HG02973 (cell line): ENCODE measurements around the gene ZNRF3.

ENCODE experiments used
- ATAC-seq: cut with Tn5 transposase; IDR thresholded peaks from one replicate; pipeline ENCODE4 v1.9.1; 2021; ENCODE audit warnings: moderate library complexity; ENCODE audit not compliant: unreplicated experiment

Gene ZNRF3

GRCh38 chr22:28950617-28951411 is 67.4 kb downstream of the ZNRF3 start:
- no peak for ATAC-seq

DNA sequence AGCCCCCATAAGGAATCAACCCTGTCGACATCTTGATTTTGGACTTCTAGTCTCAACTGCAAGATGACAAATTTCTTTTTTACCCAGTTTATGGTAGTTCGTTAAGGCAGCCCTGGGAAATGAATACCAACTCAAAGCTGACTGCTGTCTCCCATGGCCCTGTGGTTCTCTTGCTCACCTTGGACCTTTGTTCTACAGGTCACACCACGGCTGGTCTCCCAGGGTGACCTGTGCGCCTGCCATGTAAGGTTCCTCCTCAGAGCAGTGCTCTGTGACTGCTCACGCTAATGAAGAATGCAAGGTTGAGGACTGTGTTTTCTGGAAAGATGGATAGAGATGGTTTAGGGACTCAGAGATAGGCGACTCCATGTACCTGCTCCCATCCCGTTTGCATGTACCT is 68.2 kb downstream of the ZNRF3 start:
- no peak for ATAC-seq

DNA sequence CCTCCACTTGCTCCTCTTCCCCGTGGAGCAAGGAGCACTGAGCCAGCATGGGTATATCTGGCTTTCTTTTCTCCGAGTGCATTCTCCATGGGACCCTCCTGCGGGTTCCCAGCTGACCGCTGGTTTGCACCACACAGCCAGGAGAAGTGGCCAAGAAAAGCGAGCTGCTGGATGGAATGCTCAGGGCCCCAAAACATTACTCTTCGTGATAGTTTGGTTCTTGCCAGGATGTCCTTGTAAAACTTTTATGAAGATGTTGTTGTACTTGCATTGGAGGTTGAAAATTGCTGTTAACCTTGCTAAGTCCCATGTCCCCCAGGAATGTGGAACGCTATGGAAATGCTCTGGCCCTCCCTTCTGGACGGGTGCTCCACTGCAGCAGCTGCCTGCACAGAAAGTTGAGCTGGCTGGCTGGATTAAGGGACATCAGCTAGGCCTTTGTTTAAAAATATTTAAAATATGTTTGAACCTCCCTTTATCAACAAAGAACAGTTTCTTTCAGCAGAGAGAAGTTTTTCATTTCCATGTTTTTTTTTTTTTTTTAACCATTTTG is 68.7 kb downstream of the ZNRF3 start:
- no peak for ATAC-seq

GRCh38 chr22:28952857-28953256 is 69.5 kb downstream of the ZNRF3 start:
- ATAC-seq: no peak

GRCh38 chr22:28953403-28953802 is 70.0 kb downstream of the ZNRF3 start:
- no peak for ATAC-seq

DNA sequence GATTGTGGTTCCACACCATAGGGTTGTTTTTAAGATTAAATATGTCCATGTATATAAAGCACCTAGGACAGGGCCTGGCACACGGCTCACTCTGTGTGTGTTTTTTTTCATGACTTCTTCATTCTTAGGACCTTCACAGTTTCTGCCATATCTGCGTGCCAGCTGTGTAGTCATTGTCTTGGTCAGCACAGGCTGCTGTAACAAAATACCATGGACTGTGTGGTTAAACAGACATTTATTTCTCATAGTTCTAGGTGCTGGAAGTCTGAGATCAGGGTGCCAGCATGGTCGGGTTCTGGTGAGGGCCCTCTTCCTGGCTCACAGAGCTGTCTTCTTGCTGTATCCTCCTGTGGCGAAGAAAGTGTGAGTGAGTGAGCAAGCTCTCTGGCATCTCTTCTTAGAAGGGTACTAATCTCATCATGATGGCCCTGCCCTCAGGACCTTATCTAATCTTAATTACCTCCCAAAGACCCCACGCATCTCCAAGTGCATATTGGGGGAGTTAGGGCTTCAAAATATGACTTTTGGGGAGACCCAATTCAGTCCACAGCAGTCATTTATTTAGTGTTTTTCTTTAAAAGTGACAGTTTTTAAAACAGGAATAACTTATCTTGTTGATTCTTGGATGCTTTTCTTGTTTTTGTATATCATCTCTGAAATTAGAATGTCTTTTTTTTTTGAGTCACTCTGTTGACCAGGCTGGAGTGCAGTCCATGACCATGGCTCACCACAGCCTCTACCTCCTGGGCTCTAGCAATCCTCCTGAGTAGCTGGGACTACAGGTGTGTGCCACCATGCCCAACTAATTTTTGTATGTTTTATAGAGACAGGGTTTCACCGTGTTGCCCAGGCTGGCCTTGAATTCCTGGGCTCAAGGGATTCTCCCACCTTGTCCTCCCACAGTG is 70.9 kb downstream of the ZNRF3 start:
- no peak for ATAC-seq

- ATAC-seq: no peak
Measured at GRCh38 chr22:28955817-28956216, 72.4 kb downstream of the ZNRF3 start.

DNA sequence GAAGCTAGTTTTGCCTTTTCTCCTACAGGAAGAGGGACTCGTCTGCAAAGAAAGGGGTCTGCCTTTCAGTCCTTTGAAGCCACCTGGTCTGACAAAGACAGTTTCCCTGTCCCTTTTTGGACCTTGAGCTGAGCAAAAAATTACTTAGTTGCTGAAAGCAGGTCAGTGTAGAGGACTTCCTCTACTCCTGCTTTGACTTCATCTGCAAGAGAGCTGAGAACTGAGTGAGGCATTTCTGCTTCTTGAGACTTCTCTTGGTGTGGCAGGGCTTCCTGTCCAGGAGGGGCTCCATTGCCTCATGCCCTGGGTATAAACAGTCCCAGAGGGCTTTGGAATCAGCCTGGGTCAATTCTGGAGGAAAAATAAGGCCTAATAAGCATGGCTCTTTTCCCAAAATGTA is 73.1 kb downstream of the ZNRF3 start:
- ATAC-seq: no peak

- no peak for ATAC-seq
Measured at GRCh38 chr22:28958611-28959010, 75.2 kb downstream of the ZNRF3 start.

DNA sequence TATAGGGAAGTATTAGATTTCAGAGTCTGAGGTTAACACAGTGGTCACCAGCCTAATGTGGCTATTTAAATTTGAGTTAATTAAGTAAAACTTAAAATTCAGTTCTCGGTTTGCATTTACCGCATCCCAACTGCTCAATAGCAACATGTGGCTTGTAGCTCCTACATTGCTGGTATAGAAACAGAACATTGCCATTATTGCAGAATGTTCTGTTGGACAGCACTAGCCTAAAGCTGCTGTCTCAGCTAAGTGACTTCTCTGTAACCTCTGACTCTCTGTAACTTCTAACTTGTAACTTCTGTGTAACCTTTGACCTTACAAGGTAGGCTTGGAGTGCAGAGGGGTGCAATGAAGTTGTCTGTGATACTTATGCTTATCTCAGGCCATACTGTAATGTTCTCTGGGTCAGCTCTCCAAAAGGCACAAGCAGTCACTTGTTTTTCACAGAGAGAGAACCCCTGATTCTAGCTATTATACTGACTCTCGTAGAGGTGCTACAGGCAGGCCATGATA is 78.7 kb downstream of the ZNRF3 start:
- no peak for ATAC-seq

GRCh38 chr22:28963362-28963761 is 80.0 kb downstream of the ZNRF3 start:
- no peak for ATAC-seq

- ATAC-seq: no peak
Measured at GRCh38 chr22:28967163-28967665, 83.8 kb downstream of the ZNRF3 start.

DNA sequence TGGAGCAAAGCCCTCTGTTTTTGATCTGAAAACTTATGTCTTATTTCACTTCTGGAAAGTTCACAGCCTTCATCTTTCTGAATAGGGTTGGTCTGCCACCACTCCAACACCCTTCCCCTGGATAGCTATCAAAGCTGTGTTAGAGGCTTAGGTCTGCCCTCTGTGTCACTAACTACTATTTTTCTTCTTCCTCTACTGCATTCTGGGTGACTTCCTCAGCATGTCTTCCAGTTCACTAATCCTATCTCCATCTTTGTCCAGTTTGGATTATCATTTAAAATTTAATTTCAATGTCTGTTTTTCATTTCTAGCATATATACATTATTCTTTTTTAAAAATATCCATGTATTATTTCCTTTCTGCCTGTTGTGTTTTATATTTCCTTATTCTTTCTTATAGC is 84.6 kb downstream of the ZNRF3 start:
- ATAC-seq: no peak

DNA sequence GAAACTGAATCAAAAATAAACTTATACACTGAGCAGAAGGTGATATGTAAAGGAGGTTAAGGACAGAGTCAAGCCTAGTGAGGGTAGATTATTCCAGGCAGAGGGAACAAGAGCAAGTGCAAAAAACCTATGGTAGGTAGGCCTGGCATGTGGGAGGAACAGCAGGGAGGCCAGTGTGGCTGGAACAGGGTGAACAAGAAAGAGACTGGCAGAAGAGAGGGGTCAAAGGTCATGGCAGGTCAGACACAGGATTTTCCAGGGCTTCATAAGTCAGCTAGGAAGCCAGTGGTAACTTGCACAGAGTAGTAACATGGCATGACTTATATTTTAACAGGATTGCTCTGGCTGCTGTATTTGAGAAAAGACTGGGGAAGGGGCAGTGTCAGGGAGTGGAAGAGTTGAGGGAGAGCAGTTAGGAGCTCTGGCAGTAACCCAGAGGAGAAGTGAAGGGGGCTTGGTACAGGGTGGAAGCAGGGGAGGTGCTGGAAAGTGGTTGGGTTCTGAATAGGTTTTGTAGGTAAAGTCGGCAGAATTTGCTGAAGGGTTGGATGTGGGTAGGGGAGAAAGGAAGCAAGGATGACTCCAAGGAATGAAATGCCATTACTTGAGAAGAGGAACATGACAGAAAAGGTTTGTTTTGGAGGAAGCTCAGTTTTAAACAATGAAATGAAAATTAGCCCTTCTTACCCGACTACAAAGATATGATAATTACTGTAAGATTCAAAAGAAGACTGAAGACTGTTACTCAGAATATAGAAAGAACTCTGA is 86.2 kb downstream of the ZNRF3 start:
- ATAC-seq: no peak

- ATAC-seq: no peak
Measured at GRCh38 chr22:28973352-28973751, 90.0 kb downstream of the ZNRF3 start.

- ATAC-seq: no peak
Measured at GRCh38 chr22:28977060-28977459, 93.7 kb downstream of the ZNRF3 start.

DNA sequence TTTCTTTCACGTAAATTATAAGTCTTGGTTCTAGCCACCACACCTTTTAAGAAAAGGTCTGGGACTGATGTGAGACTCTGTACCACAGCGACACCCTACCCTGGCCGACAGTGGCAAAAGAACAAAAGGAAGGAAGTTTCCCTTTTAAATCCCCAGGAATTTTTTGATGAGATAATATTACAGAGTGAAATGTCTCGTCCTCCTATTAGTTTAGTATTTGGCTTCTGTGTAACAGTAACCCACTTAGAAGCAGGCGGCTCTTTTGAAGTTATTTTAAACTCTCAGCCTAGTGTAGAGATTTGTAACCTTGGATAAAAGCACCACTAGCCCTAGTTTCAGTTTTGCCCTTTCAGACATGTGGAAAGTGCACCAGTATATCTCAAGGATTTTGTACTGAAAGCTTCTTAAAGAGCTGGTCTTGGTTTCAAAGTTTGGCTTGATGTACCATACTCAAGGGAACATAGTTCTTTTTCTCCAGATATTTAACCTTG is 94.2 kb downstream of the ZNRF3 start:
- no peak for ATAC-seq

DNA sequence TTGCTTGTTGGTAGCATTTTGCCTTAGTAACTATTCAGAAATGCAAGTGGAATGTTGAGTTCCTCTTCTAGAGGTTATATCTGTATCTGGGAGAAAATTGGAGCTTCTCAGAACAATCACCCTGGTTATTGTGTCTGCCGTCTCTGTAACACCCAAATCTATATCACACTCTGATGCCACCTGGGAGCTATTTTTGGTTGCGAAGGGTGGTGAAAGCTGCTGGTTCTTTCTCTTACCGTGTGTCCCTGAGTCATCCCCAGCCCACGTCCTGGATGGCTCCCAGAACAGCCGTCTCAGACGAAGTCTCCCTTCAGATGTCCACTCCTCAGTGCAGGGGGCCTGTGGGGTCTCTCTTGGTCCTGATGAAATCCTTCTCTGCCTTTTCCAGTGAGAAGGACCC is 94.8 kb downstream of the ZNRF3 start:
- ATAC-seq: no peak

DNA sequence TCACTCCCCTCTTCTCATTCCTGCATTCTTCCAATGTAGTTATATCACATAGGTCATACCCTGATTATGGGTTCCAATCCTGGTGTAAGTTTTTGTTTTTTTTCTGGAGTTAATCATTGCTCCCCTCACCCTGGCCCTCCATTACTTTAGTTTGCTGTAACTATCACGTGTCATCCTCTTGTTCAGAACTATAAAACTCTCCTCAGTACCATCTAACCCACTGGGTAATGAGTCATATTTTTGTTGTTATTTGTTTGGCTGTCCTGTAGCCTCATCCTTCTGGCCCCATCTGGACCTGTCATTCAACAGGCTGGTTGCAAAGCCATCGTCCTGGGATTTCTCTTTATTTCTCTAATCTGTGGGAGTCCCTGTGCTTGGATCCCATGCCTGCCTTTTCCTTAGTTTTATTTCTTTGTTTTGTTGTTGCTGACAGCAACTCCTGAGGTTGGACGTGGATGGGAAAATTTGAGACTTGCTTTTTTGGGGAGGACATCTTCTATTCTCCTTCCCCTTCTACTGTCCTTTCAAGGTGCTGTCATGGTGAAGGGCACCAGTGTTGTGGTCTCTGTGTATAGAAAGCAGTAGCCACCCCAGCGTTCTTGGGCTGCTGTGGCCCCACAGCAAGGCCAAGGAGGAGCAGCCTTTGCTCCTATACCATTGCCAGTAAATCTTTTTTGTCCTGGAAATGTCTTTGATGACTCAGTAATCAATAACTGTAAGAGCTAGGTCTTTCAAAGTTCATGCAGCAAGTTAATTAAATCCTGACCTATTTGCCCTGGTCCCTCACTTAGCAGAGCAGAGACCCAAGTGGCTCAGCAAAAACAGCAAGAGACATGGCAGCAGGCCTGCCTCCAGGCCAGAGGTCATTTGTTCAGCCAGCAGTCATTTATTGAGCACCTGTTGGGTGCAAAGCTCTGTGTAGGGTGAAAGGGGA is 95.8 kb downstream of the ZNRF3 start:
- no peak for ATAC-seq
